PC-9 (cell line): ENCODE results near the gene AP1B1.

ENCODE experiments used
- CTCF ChIP-seq: fragments of 200-600 bp; sonication (generic); conservative IDR thresholded peaks from 2 replicates; pipeline ENCODE4 v1.6.1; 2017; ENCODE audit warnings: mixed run types, antibody characterized with exemption, mild to moderate bottlenecking, moderate library complexity
- EZH2 ChIP-seq: fragments of 200-600 bp; sonication (generic); IDR thresholded peaks from 2 replicates; pipeline ENCODE4 v1.8.0; 2017; ENCODE audit warnings: antibody characterized with exemption, low read depth

GRCh38 chr22:29309332-29310064 lies 78.9 kb downstream of the AP1B1 start:
- no peak for TF ChIP-seq CTCF
- no peak for TF ChIP-seq EZH2
